Measurements from ENCODE around the gene FMN1. TPM values are rescaled to one million over a fixed set of nuclear protein-coding genes. Genes with fewer than 3 reads are reported as not detected.

Gene FMN1
- total RNA-seq, 1 experiment from 2014 or later, result 4.5 TPM

- POLR2A ChIA-PET, result no interaction called here
- DNase-seq (ENCODE audit: low spot score) (no peak), ATAC-seq (0 out of 2 replicates have a peak, but pooled peaks have one; percentile 22)
- Mint-ChIP-seq H3K4me1 (no peaks in the 10 kb centered on the region), H3K4me3 (no peak overlapping the region), H3K27me3 (ENCODE audit: low read depth) (no peaks in the 10 kb centered on the region), H3K36me3 (no peaks in the 10 kb centered on the region), H3K9me3 (no peaks in the 10 kb centered on the region), H3K27ac (no peak overlapping the region)
- TF ChIP-seq FOXJ3 (CRISPR knock-in tag; IDR thresholded peaks at IDR 0.05; ENCODE audit: borderline replicate concordance), result no peak
- no peak for TF ChIP-seq USF2 (CRISPR knock-in tag; IDR thresholded peaks at IDR 0.05)
- TF ChIP-seq PRRX2 (CRISPR knock-in tag; IDR thresholded peaks at IDR 0.05), result no peak
- TF ChIP-seq SMAD4 (CRISPR knock-in tag; IDR thresholded peaks at IDR 0.05), result no peak
- CTCF ChIA-PET, result interaction anchor here (1.1 kb wide), 1 partner anchor 55 kb away, joined by 4 read pairs; no protein-coding TSS in a partner anchor
Measured at GRCh38 chr15:33159726-33160453, 34.6 kb downstream of the FMN1 start.

- DNase-seq (ENCODE audit: low spot score) (no peak), ATAC-seq (no peak)
- no peak for TF ChIP-seq FOXP1 (CRISPR knock-in tag; IDR thresholded peaks at IDR 0.05; ENCODE audit: borderline replicate concordance)
- no peak for TF ChIP-seq MLX (CRISPR knock-in tag; IDR thresholded peaks at IDR 0.05)
- no peak for TF ChIP-seq GRHL2 (CRISPR knock-in tag; IDR thresholded peaks at IDR 0.05; ENCODE audit: insufficient replicate concordance, severe bottlenecking)
- no peak for TF ChIP-seq GABPB1 (CRISPR knock-in tag; IDR thresholded peaks at IDR 0.05)
- no peak for TF ChIP-seq NR1H2 (CRISPR knock-in tag; IDR thresholded peaks at IDR 0.05)
- TF ChIP-seq CDX4 (CRISPR knock-in tag; IDR thresholded peaks at IDR 0.05; ENCODE audit: borderline replicate concordance), result no peak
- TF ChIP-seq HMGXB4 (CRISPR knock-in tag; IDR thresholded peaks at IDR 0.05), result no peak
- no peak for TF ChIP-seq SOX15 (CRISPR knock-in tag; IDR thresholded peaks at IDR 0.05)
- TF ChIP-seq ZNF232 (CRISPR knock-in tag; IDR thresholded peaks at IDR 0.05), result no peak
- no peak for TF ChIP-seq JUN (CRISPR knock-in tag; IDR thresholded peaks at IDR 0.05)
- no peak for TF ChIP-seq USF1 (CRISPR knock-in tag; IDR thresholded peaks at IDR 0.05)
- TF ChIP-seq MXD4 (CRISPR knock-in tag; IDR thresholded peaks at IDR 0.05; ENCODE audit: borderline replicate concordance), result no peak
- no peak for TF ChIP-seq FOXP4 (CRISPR knock-in tag; IDR thresholded peaks at IDR 0.05)
- TF ChIP-seq PREB (CRISPR knock-in tag; IDR thresholded peaks at IDR 0.05; ENCODE audit: borderline replicate concordance), result no peak
- no peak for TF ChIP-seq STAT6 (CRISPR knock-in tag; conservative IDR thresholded peaks at IDR 0.05; ENCODE audit: low read depth)
- no peak for TF ChIP-seq TEAD1 (CRISPR knock-in tag; IDR thresholded peaks at IDR 0.05)
- no peak for TF ChIP-seq SMAD4 (CRISPR knock-in tag; IDR thresholded peaks at IDR 0.05)
- TF ChIP-seq FOXJ3 (CRISPR knock-in tag; IDR thresholded peaks at IDR 0.05; ENCODE audit: borderline replicate concordance), result no peak
- no peaks in the 10 kb centered on the region for H3K27me3 Mint-ChIP-seq (ENCODE audit: low read depth)
- no peak overlapping the region for H3K4me3 Mint-ChIP-seq
- no peaks in the 10 kb centered on the region for H3K36me3 Mint-ChIP-seq
- POLR2A ChIA-PET, result no interaction called here
- CTCF ChIA-PET, result no interaction called here
- no peaks in the 10 kb centered on the region for H3K4me1 Mint-ChIP-seq
- H3K27ac Mint-ChIP-seq, result no peak overlapping the region
- H3K9me3 Mint-ChIP-seq, result no peaks in the 10 kb centered on the region
Measured at GRCh38 chr15:33158366-33158765, 36.1 kb downstream of the FMN1 start.
